ENCODE results near the gene HEMGN.

The HEMGN gene

GRCh38 chr9:97919217-97919813 is 18.7 kb downstream of the HEMGN start:
- peaks cover 5% of the 10 kb centered on the region for H3K36me3 ChIP-seq
- H3K9me3 ChIP-seq (ENCODE audit: severe bottlenecking), result no peaks in the 10 kb centered on the region
- no peak for TF ChIP-seq CTCF (IDR thresholded peaks at IDR 0.05; ENCODE audit: low read depth, low read length)
- no peak for DNase-seq
- H3K27me3 ChIP-seq (ENCODE audit: insufficient read depth, low read depth, severe bottlenecking), result no peaks in the 10 kb centered on the region
- no peak overlapping the region for H3K27ac ChIP-seq
- no peak overlapping the region for H3K4me3 ChIP-seq (ENCODE audit: low read depth, low read length)

- Histone ChIP-seq H3K4me3 (ENCODE audit: low read depth, low read length) (no peak overlapping the region), H3K9me3 (ENCODE audit: severe bottlenecking) (no peaks in the 10 kb centered on the region), H3K36me3 (peaks cover 7% of the 10 kb centered on the region), H3K27me3 (ENCODE audit: insufficient read depth, low read depth, severe bottlenecking) (no peaks in the 10 kb centered on the region), H3K27ac (no peak overlapping the region)
- DNase-seq, result no peak
- TF ChIP-seq CTCF (IDR thresholded peaks at IDR 0.05; ENCODE audit: low read depth, low read length), result no peak
Measured at GRCh38 chr9:97918611-97919010, 19.4 kb downstream of the HEMGN start.

GRCh38 chr9:97911970-97912369 is 26.0 kb downstream of the HEMGN start:
- Histone ChIP-seq H3K9me3 (ENCODE audit: severe bottlenecking) (no peaks in the 10 kb centered on the region), H3K27me3 (ENCODE audit: insufficient read depth, low read depth, severe bottlenecking) (no peaks in the 10 kb centered on the region), H3K27ac (peak overlapping the region; percentile 77), H3K4me3 (ENCODE audit: low read depth, low read length) (no peak overlapping the region), H3K36me3 (peaks cover 45% of the 10 kb centered on the region)
- no peak for DNase-seq
- TF ChIP-seq CTCF (IDR thresholded peaks at IDR 0.05; ENCODE audit: low read depth, low read length), result no peak

GRCh38 chr9:97911528-97911927 is 26.4 kb downstream of the HEMGN start:
- Histone ChIP-seq H3K4me3 (ENCODE audit: low read depth, low read length) (no peak overlapping the region), H3K27me3 (ENCODE audit: insufficient read depth, low read depth, severe bottlenecking) (no peaks in the 10 kb centered on the region), H3K9me3 (ENCODE audit: severe bottlenecking) (no peaks in the 10 kb centered on the region), H3K27ac (peak overlapping the region; percentile 77), H3K36me3 (peaks cover 45% of the 10 kb centered on the region)
- TF ChIP-seq CTCF (IDR thresholded peaks at IDR 0.05; ENCODE audit: low read depth, low read length), result no peak
- DNase-seq, result peak; percentile 42

GRCh38 chr9:97910357-97910756 is 27.6 kb downstream of the HEMGN start:
- TF ChIP-seq CTCF (IDR thresholded peaks at IDR 0.05; ENCODE audit: low read depth, low read length), result no peak
- no peak for DNase-seq
- Histone ChIP-seq H3K27me3 (ENCODE audit: insufficient read depth, low read depth, severe bottlenecking) (no peaks in the 10 kb centered on the region), H3K4me3 (ENCODE audit: low read depth, low read length) (no peak overlapping the region), H3K36me3 (peaks cover 43% of the 10 kb centered on the region), H3K9me3 (ENCODE audit: severe bottlenecking) (no peaks in the 10 kb centered on the region), H3K27ac (peak overlapping the region; percentile 77)

GRCh38 chr9:97908705-97909104 is 29.3 kb downstream of the HEMGN start:
- Histone ChIP-seq H3K27ac (no peak overlapping the region), H3K36me3 (peaks cover 47% of the 10 kb centered on the region), H3K4me3 (ENCODE audit: low read depth, low read length) (no peak overlapping the region), H3K27me3 (ENCODE audit: insufficient read depth, low read depth, severe bottlenecking) (no peaks in the 10 kb centered on the region), H3K9me3 (ENCODE audit: severe bottlenecking) (no peaks in the 10 kb centered on the region)
- no peak for TF ChIP-seq CTCF (IDR thresholded peaks at IDR 0.05; ENCODE audit: low read depth, low read length)
- DNase-seq, result no peak

Measured in WERI-Rb-1 (cell line).